SK-N-SH treated with all-trans-retinoic acid at 6 μM for 48 hours (cell line): Measurements from ENCODE around the gene PLA1A.

Experiments
- ARNTL ChIP-seq: fragments of 450-650 bp; formaldehyde crosslinking; IDR thresholded peaks from 2 replicates; pipeline ENCODE4 v1.5.0; 2020; ENCODE audit warnings: low read depth, mild to moderate bottlenecking, moderate library complexity, borderline replicate concordance
- CREB5 ChIP-seq: fragments of 250-450 bp; sonication (Bioruptor Pico); IDR thresholded peaks from 2 replicates; pipeline ENCODE4 v1.5.1; 2020; ENCODE audit warnings: low read depth, mild to moderate bottlenecking, moderate library complexity
- ESRRG ChIP-seq: fragments of 250-450 bp; sonication (Bioruptor Pico); IDR thresholded peaks from 2 replicates; pipeline ENCODE4 v1.6.1; 2021; ENCODE audit warnings: mild to moderate bottlenecking
- GLIS3 ChIP-seq: fragments of 250-450 bp; sonication (Bioruptor Pico); IDR thresholded peaks from 2 replicates; pipeline ENCODE4 v1.5.0; 2020; ENCODE audit warnings: mild to moderate bottlenecking, moderate library complexity
- PATZ1 ChIP-seq: fragments of 250-450 bp; sonication (Bioruptor Pico); IDR thresholded peaks from 2 replicates; pipeline ENCODE4 v1.8.0; 2020; ENCODE audit warnings: mild to moderate bottlenecking, moderate library complexity, borderline replicate concordance
- ZC3H10 ChIP-seq: fragments of 250-450 bp; sonication (Bioruptor Pico); IDR thresholded peaks from 2 replicates; pipeline ENCODE4 v1.5.1; 2021; ENCODE audit warnings: mild to moderate bottlenecking, moderate library complexity
- ZFP3 ChIP-seq: fragments of 250-450 bp; sonication (Bioruptor Pico); IDR thresholded peaks from 2 replicates; pipeline ENCODE4 v1.5.0; 2020; ENCODE audit warnings: mild to moderate bottlenecking, moderate library complexity
- ZFP30 ChIP-seq: fragments of 450-650 bp; formaldehyde crosslinking; IDR thresholded peaks from 2 replicates; pipeline ENCODE4 v1.5.0; 2022; ENCODE audit warnings: mild to moderate bottlenecking, moderate library complexity
- ZNF8 ChIP-seq: fragments of 450-650 bp; formaldehyde crosslinking; IDR thresholded peaks from 2 replicates; pipeline ENCODE4 v1.5.0; 2020; ENCODE audit warnings: mild to moderate bottlenecking, moderate library complexity

- TF ChIP-seq PATZ1 (no peak), ARNTL (CRISPR knock-in tag) (no peak), ZC3H10 (no peak), ZFP30 (no peak), GLIS3 (CRISPR knock-in tag) (no peak), ZFP3 (CRISPR knock-in tag) (no peak), ZNF8 (CRISPR knock-in tag) (no peak), ESRRG (no peak), CREB5 (CRISPR knock-in tag) (no peak)
Observed at GRCh38 chr3:119644481-119644880, 46.8 kb downstream of the PLA1A start.
